OCI-LY7 (cell line): ENCODE results near the gene DDX52.

Experiments
- EZH2phosphoT487 ChIP-seq: fragments of 200-600 bp; sonication (generic); IDR thresholded peaks from 2 replicates; pipeline ENCODE4 v1.6.1; 2018; ENCODE audit warnings: low read depth, borderline replicate concordance, mild to moderate bottlenecking, mixed run types, antibody characterized with exemption, low read length, moderate library complexity, mixed read lengths
- TF ChIP-seq, protein P1 (sequence below): fragments of 200-600 bp; sonication (generic); conservative IDR thresholded peaks from 2 replicates; pipeline ENCODE4 v1.5.1; 2014; ENCODE audit warnings: mild to moderate bottlenecking, antibody characterized with exemption, low read length, moderate library complexity, mixed read lengths

DNA sequence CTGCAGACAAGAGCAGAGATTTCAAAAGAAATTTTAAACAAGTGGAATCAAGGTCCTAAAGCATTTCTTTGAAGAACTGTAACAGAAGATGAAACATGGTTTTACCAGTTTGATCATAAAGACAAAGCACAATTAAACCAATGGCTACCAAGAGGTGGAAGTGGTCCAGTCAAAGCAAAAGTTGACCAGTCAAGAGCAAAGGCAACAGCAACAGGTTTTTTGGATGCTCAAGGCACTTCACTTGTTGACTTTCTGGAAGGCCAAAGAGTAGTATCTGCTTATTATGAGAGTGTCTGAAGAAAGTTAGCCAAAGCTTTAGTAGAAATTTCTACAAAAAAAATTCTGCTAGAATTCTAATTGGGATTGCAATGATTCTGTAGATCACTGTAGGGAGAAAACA lies 5.3 kb downstream of the DDX52 start:
- TF ChIP-seq, protein P1, sequence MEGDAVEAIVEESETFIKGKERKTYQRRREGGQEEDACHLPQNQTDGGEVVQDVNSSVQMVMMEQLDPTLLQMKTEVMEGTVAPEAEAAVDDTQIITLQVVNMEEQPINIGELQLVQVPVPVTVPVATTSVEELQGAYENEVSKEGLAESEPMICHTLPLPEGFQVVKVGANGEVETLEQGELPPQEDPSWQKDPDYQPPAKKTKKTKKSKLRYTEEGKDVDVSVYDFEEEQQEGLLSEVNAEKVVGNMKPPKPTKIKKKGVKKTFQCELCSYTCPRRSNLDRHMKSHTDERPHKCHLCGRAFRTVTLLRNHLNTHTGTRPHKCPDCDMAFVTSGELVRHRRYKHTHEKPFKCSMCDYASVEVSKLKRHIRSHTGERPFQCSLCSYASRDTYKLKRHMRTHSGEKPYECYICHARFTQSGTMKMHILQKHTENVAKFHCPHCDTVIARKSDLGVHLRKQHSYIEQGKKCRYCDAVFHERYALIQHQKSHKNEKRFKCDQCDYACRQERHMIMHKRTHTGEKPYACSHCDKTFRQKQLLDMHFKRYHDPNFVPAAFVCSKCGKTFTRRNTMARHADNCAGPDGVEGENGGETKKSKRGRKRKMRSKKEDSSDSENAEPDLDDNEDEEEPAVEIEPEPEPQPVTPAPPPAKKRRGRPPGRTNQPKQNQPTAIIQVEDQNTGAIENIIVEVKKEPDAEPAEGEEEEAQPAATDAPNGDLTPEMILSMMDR = no peak
- no peak for TF ChIP-seq EZH2phosphoT487
